ENCODE measurements around the gene TRIML1. TPM values are rescaled to one million over a fixed set of nuclear protein-coding genes. Genes with fewer than 3 reads are reported as not detected.

Gene TRIML1
- total RNA-seq, 1 experiment from 2014 or later = not detected

DNA sequence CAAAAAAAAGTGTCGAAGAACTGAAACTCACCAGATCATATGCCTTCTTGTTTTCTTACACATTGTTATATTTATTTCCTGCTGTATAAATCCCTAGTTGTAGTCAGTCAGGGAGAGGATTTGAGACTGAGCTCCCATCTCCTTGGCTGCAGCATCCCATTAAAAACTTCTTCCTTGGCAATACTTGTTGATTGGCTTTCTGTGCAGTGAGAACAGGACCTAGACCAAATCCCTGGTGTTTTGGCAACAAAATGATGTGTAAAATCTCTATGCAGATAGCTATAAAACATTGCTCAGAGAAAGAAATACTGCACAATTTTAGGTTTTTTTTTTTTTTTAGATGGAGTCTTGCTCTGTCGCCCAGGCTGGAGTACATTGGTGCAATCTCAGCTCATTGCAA, 47.9 kb downstream of the TRIML1 start:
- no peaks in the 10 kb centered on the region for H3K27me3 ChIP-seq (ENCODE audit: control insufficient read depth, insufficient read depth, low read length)
- H3K4me1 ChIP-seq (ENCODE audit: control insufficient read depth, insufficient read depth, low read length) = no peaks in the 10 kb centered on the region
- no peak for ATAC-seq
- no peak overlapping the region for H3K27ac ChIP-seq (ENCODE audit: low read length)
- H3K36me3 ChIP-seq (ENCODE audit: control insufficient read depth, insufficient read depth, low read length) = no peaks in the 10 kb centered on the region
- intact Hi-C loops (cut with micrococcal nuclease; ENCODE audit: unreplicated experiment) = no loop called here
- TF ChIP-seq, protein P1, sequence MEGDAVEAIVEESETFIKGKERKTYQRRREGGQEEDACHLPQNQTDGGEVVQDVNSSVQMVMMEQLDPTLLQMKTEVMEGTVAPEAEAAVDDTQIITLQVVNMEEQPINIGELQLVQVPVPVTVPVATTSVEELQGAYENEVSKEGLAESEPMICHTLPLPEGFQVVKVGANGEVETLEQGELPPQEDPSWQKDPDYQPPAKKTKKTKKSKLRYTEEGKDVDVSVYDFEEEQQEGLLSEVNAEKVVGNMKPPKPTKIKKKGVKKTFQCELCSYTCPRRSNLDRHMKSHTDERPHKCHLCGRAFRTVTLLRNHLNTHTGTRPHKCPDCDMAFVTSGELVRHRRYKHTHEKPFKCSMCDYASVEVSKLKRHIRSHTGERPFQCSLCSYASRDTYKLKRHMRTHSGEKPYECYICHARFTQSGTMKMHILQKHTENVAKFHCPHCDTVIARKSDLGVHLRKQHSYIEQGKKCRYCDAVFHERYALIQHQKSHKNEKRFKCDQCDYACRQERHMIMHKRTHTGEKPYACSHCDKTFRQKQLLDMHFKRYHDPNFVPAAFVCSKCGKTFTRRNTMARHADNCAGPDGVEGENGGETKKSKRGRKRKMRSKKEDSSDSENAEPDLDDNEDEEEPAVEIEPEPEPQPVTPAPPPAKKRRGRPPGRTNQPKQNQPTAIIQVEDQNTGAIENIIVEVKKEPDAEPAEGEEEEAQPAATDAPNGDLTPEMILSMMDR (IDR thresholded peaks at IDR 0.05) = no peak
- TF ChIP-seq, protein P2, sequence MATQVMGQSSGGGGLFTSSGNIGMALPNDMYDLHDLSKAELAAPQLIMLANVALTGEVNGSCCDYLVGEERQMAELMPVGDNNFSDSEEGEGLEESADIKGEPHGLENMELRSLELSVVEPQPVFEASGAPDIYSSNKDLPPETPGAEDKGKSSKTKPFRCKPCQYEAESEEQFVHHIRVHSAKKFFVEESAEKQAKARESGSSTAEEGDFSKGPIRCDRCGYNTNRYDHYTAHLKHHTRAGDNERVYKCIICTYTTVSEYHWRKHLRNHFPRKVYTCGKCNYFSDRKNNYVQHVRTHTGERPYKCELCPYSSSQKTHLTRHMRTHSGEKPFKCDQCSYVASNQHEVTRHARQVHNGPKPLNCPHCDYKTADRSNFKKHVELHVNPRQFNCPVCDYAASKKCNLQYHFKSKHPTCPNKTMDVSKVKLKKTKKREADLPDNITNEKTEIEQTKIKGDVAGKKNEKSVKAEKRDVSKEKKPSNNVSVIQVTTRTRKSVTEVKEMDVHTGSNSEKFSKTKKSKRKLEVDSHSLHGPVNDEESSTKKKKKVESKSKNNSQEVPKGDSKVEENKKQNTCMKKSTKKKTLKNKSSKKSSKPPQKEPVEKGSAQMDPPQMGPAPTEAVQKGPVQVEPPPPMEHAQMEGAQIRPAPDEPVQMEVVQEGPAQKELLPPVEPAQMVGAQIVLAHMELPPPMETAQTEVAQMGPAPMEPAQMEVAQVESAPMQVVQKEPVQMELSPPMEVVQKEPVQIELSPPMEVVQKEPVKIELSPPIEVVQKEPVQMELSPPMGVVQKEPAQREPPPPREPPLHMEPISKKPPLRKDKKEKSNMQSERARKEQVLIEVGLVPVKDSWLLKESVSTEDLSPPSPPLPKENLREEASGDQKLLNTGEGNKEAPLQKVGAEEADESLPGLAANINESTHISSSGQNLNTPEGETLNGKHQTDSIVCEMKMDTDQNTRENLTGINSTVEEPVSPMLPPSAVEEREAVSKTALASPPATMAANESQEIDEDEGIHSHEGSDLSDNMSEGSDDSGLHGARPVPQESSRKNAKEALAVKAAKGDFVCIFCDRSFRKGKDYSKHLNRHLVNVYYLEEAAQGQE (IDR thresholded peaks at IDR 0.05; ENCODE audit: insufficient read depth in 1 of 2, low read depth in 2 of 2, low read length in 1 of 2) = no peak
- no peak for TF ChIP-seq TCF7L2 (IDR thresholded peaks at IDR 0.05; ENCODE audit: low read depth, low read length)
- TF ChIP-seq POLR2AphosphoS5 (IDR thresholded peaks at IDR 0.05; ENCODE audit: low read depth, low read length) = no peak
- no peak for TF ChIP-seq SIN3A (IDR thresholded peaks at IDR 0.05; ENCODE audit: borderline replicate concordance, insufficient read depth, low read depth, low read length)
- POLR2A ChIA-PET = no interaction called here
- no peak for DNase-seq (ENCODE audit: low read depth, low spot score)
- in situ Hi-C loops (cut with HindIII; ENCODE audit: low pct_unique_long_range_greater_than_20kb, low sequenced_read_pairs) = no loop called here
- no peaks in the 10 kb centered on the region for H3K9me3 ChIP-seq (ENCODE audit: control insufficient read depth, insufficient read depth, low read depth, low read length)
- no TSS peak for BruUV-seq (replicated peaks)
- no peak overlapping the region for H3K4me3 ChIP-seq (ENCODE audit: low read depth in 2 of 2, low read length in 2 of 2)
- CTCF ChIA-PET = interaction anchor here (0.7 kb wide), 1 partner anchor 18 kb away, joined by 3 read pairs; no protein-coding TSS in a partner anchor

DNA sequence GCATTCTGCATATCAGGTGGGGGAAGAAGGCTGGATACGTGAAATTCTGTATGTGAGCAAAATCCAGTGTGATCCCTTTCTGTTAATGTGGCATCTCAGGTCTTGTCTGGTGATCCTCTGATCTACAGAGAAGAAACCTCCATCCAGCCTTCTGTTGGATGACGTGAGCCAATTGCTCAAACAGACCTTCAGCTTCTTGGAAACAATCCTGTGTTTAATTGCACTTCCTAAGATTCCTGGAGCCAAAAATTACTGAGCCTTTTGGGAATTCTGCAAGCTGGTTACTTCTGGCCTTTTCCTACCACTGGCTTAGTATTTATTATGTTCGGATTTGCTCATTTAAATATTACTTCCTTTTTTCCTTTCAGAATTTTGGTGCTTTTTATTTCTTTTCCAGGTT, 51.2 kb downstream of the TRIML1 start:
- DNase-seq (ENCODE audit: low read depth, low spot score) (no peak), ATAC-seq (no peak)
- no peak for TF ChIP-seq TCF7L2 (IDR thresholded peaks at IDR 0.05; ENCODE audit: low read depth, low read length)
- TF ChIP-seq POLR2AphosphoS5 (IDR thresholded peaks at IDR 0.05; ENCODE audit: low read depth, low read length) = no peak
- TF ChIP-seq, protein P2 (IDR thresholded peaks at IDR 0.05; ENCODE audit: insufficient read depth in 1 of 2, low read depth in 2 of 2, low read length in 1 of 2) = no peak
- TF ChIP-seq, protein P1 (IDR thresholded peaks at IDR 0.05) = no peak
- TF ChIP-seq SIN3A (IDR thresholded peaks at IDR 0.05; ENCODE audit: borderline replicate concordance, insufficient read depth, low read depth, low read length) = no peak
- intact Hi-C loops (cut with micrococcal nuclease; ENCODE audit: unreplicated experiment) = no loop called here
- no peaks in the 10 kb centered on the region for H3K27me3 ChIP-seq (ENCODE audit: control insufficient read depth, insufficient read depth, low read length)
- no peaks in the 10 kb centered on the region for H3K4me1 ChIP-seq (ENCODE audit: control insufficient read depth, insufficient read depth, low read length)
- H3K9me3 ChIP-seq (ENCODE audit: control insufficient read depth, insufficient read depth, low read depth, low read length) = no peaks in the 10 kb centered on the region
- POLR2A ChIA-PET = no interaction called here
- CTCF ChIA-PET = no interaction called here
- no peaks in the 10 kb centered on the region for H3K36me3 ChIP-seq (ENCODE audit: control insufficient read depth, insufficient read depth, low read length)
- BruUV-seq (replicated peaks) = no TSS peak
- H3K4me3 ChIP-seq (ENCODE audit: low read depth in 2 of 2, low read length in 2 of 2) = no peak overlapping the region
- in situ Hi-C loops (cut with HindIII; ENCODE audit: low pct_unique_long_range_greater_than_20kb, low sequenced_read_pairs) = no loop called here
- H3K27ac ChIP-seq (ENCODE audit: low read length) = no peak overlapping the region
